ENCODE results near the gene PDCD4.

DNA sequence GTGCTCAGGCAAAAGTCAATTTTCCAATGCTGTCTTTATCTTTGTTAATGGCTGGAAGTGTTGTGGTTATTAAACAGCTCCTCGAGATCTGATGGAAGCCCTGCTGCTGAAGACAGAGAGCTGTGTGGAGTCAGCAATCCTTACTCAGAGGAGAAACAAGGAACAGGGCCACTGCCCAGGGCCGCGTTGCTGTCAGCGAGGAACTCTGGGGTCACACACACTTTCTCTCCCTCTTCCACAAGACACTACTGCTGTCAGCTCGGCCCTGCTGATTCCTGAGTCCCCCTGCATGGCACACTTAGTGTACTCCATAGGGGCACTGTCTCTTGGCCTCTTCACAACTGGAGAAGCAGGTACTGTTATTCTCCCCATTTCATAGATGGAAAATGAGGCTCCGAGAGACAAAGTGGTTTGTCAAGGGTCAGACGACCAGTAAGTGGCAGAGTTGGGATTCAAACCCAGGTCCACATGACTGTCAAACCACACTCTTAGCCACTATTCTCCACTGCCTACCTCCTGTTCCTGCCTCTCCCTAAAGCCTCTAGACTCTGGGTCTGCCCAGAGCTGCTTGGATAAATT, 29.3 kb upstream of the PDCD4 start:
- TF ChIP-seq, protein P1, sequence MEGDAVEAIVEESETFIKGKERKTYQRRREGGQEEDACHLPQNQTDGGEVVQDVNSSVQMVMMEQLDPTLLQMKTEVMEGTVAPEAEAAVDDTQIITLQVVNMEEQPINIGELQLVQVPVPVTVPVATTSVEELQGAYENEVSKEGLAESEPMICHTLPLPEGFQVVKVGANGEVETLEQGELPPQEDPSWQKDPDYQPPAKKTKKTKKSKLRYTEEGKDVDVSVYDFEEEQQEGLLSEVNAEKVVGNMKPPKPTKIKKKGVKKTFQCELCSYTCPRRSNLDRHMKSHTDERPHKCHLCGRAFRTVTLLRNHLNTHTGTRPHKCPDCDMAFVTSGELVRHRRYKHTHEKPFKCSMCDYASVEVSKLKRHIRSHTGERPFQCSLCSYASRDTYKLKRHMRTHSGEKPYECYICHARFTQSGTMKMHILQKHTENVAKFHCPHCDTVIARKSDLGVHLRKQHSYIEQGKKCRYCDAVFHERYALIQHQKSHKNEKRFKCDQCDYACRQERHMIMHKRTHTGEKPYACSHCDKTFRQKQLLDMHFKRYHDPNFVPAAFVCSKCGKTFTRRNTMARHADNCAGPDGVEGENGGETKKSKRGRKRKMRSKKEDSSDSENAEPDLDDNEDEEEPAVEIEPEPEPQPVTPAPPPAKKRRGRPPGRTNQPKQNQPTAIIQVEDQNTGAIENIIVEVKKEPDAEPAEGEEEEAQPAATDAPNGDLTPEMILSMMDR (IDR thresholded peaks at IDR 0.05 in 4 of 5, conservative IDR thresholded peaks at IDR 0.05 in 1 of 5): no peak
- no peak for TF ChIP-seq POLR2A (IDR thresholded peaks at IDR 0.05)

Measured in gastrocnemius medialis (tissue), 4 donors.